GM18511 (cell line): Measurements from ENCODE around the gene NKAIN2.
"Not testable (repeated sequence)": the region's sequence is repeated elsewhere in the genome, so short reads cannot be mapped to it uniquely, and the experiment has no call there.

ENCODE experiments used
- ATAC-seq: cut with Tn5 transposase; IDR thresholded peaks from one replicate; pipeline ENCODE4 v1.9.1; 2021; ENCODE audit warnings: mild to moderate bottlenecking, moderate library complexity; ENCODE audit not compliant: unreplicated experiment

The NKAIN2 gene

DNA sequence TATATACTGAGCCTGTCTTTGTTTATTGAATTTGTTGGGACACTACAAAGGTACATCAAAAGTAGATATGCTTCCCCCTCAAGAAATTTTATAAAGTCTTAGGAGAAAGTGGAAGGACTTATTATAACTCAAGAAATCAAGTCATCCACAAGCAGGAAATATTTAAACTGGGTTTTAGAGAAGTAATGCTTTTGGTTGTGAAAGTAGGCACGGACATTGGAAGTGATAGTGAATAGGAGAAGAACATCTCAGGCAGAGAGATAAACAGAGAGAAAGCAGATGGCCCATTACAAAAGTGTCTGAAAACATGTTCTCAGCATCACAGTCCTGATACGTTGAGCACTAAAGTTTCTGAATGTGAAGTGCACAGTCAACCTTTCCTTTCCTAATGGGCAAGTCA lies 742.9 kb downstream of the NKAIN2 start:
- no peak for ATAC-seq

DNA sequence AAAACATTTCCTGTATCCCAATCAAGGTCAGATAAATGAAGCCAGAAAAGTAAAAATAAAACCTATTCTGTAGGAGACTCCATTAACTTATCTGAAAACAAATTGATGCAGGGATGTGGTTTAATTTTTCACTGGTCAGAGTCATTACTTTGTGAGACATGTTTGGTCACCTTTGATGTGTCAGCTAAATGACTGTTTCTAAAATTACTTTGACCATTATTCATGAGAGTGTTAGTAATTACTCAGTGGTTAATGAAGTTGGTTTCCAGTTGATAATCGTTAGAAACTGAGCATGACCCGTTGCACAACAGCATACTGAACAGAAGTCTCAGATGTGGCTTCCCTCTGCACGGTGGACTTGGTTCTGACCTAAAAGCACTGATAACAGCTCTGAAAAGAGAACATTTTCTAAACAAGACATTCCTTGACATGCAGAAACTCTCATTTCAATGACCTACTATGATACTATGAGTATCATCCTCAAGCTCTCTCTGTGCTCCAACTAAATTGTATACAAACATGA lies 748.1 kb downstream of the NKAIN2 start:
- ATAC-seq: no peak

DNA sequence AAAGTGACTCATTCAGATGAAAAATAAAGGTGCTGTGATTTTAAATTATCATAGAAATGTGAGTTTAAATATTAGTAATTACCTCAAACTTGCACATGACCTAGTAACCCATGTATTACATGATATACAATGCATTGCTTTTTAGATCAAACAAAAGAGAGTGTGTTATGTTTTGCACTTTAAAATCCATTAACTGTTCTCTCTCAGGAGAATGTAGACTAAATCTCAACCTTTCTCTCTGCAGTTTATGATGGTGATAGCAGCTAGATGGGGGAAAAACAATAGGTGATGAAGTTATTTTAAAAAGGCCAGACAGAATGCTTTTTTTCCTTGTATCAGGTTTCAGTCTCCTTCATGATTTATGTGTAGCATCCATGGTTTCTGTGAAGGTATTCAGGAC lies 754.2 kb downstream of the NKAIN2 start:
- ATAC-seq: no peak

- ATAC-seq: not testable (repeated sequence)
Measured at GRCh38 chr6:124560078-124560477, 756.4 kb downstream of the NKAIN2 start.

- no peak for ATAC-seq
Measured at GRCh38 chr6:124560873-124561567, 757.4 kb downstream of the NKAIN2 start.

DNA sequence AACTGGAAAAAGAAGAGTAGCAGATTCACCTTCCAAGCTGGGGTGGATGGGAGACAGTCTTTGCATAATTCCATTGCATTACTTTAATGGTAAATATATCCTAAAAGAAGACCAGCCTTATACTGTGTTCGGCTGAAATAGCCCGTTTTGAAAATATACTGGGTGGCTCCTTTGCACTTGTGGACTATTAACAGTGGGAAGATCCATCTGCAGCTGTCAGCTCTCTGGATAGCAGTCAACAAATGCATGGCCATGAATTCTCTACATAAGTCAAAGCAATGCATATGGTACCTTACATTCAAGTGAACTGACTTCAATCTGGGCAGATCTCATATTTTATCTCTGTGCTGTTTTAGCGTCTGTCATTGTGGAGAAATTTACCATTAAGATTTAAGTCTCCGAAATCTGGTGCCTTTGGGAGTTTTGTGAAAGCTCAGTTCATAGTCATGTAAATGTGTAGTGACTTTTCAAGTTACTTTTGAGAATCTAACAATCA lies 758.0 kb downstream of the NKAIN2 start:
- no peak for ATAC-seq

DNA sequence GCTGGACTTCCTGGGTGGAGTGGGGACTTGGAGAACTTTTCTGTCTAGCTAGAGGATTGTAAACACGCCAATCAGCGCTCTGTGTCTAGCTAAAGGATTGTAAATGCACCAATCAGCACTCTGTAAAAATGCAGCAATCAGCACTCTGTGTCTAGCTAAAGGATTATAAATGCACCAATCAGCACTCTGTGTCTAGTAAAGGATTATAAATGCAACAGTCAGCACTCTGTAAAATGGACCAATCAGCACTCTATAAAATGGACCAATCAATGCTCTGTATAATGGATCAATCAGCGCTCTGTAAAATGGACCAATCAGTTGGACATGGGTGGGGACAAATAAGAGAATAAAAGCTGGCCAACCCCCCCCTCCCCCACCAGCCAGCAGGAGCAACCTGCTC lies 760.5 kb downstream of the NKAIN2 start:
- not testable (repeated sequence) for ATAC-seq

- ATAC-seq: no peak
Measured at GRCh38 chr6:124567401-124567800, 763.7 kb downstream of the NKAIN2 start.

- ATAC-seq: no peak
Measured at GRCh38 chr6:124573953-124574352, 770.3 kb downstream of the NKAIN2 start.

GRCh38 chr6:124577734-124578281 lies 774.1 kb downstream of the NKAIN2 start:
- no peak for ATAC-seq

DNA sequence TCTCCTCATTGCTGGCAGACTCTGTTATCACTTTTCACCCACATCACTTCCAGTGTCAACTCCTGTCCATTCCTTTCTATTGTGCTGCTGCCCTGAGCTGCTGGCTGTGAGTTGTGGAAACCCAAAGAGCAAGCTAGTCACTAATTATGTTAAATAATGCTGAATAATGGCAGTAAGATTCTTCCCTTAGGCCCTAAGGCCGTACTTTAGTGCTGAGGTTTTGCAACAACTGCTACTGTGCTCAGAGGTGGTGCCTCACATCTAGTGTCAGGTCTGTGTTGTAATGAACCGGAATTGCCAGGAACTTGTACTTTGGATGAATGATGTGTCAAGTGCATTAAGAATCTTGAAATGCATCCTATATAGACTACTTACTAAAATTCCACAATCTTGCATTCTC lies 786.3 kb downstream of the NKAIN2 start:
- no peak for ATAC-seq

- no peak for ATAC-seq
Measured at GRCh38 chr6:124599656-124600055, 796.0 kb downstream of the NKAIN2 start.

DNA sequence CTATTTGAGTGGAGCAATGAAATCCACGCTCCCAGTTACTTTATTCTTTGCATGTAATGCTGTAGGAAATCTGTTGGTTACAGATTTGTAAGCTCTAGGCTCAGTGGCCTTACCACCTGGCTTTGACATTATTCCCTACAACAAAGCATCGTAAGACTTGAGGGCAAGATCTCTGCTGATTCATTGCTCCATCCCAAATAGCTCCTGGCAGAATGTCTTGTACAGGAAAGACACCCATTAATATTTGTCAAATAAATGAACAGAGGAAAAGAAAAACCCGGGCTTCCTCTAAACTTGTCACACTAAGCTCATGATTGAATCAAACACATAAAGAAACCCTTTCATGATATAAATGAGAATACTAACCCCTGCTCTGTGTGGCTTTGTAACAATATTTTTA lies 801.1 kb downstream of the NKAIN2 start:
- no peak for ATAC-seq

DNA sequence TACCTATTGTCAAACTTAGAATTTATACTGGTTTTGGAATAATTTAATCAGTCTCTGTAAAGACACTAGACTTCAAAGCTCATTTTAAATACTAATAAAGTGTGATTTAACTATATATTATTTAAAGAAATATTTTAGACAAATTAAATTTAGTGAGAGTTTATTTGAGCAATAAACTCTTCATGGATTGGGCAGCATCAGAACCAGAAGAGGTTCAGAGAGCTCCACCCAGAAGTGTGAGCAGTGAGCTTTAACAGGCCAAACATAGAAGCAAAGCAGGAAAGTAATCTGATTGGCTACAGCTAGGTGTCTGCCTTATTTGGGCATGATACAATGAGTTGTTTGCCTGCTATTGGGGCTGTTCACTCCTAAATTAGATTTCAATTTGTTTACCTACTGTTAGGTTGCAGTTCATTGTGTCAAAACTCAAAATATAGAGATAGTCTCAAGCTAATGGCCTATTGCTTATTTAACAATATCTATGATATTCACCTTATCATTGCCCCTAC lies 803.5 kb downstream of the NKAIN2 start:
- ATAC-seq: no peak

DNA sequence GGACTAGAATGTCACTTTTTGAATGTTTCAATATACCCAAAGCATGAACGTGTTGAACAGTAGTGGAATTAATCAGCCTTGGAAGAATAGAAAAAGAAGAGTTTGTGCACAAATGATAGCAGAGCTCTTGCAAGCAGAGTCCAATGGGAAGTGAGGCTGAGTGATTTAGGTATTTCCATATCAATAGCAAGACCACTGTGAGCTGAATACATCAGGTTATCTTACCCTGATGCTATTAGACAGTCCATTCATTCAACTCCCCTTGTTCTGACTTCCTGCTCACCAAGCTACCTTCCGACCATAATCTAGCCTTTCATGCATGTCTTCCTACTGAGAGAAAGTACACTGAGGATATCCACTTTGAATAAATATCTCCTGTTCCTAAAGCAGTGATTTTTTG lies 809.4 kb downstream of the NKAIN2 start:
- no peak for ATAC-seq

DNA sequence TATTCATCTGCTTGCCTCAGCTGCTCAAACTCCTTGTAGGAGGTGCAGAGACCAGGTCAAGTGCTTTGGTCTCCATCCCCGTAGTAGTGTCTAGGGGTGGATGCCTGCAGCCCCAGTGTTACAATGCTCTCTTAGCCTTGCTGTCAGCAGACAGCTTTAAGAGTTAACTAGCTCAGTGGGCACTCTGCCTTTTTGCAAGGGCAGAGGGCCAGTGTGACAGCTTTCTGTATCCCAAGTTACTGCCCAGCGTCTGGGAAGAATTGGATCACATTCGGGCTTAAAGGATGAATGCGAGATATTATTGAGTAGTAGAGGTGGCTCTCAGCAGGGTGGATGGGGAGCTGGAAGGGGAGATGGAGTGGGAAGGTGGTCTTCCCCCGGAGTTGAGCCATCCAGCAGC lies 818.7 kb downstream of the NKAIN2 start:
- ATAC-seq: no peak

GRCh38 chr6:124633655-124634054 lies 830.0 kb downstream of the NKAIN2 start:
- no peak for ATAC-seq

DNA sequence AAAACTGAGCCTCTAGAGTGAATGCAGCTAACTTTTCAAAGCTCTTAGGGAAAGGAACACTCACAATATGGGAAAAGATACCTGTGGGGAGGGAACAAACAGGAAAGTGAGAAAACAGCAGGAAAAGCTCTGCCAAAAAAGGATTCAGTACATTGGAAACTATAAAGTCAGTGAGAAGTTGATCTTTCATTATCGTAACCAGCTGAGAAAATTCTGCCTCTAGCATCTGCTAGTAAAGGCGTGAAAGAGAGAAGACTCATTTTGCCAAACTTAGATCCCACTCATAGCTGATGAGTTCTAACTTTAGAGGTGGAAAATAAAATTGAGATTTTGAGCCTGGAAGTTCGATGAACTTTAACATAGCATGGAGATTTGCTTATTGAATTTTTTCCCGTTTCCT lies 836.8 kb downstream of the NKAIN2 start:
- ATAC-seq: no peak

DNA sequence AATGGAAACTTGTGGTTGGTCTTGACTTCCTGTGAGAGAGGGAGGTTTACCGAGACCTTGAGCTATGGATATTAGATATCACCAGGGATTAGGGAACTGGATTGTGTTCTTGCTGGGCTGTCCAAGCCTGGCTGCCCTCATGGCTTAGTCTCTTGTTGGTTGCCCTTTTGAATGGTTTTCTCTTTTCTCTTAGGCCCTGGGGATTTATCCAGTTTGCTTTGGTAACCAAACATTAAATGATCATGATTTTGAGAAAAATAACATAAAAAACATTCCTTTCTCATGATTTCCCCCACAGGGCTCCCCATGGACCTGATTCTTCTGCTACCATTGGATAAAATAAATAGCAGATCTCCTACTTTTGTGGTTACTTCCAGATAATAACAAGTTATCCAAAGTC lies 852.2 kb downstream of the NKAIN2 start:
- no peak for ATAC-seq

DNA sequence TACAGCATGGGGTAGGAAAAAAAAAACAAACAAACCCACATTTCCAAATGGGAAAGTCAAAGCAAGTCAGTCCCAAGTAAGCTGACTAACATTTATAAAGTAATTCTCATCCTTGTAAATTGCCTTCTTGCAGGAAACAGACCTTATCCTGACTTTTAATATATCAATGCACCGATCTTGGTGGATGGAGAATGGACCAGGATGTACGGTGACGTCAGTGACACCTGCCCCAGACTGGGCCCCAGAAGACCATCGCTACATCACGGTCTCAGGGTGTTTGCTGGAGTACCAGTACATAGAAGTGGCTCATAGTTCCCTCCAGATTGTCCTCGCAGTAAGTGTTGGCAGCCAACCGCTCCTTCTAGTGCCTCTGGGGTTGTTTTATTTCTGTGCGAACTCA lies 854.4 kb downstream of the NKAIN2 start:
- no peak for ATAC-seq

- no peak for ATAC-seq
Measured at GRCh38 chr6:124659427-124659826, 855.8 kb downstream of the NKAIN2 start.

DNA sequence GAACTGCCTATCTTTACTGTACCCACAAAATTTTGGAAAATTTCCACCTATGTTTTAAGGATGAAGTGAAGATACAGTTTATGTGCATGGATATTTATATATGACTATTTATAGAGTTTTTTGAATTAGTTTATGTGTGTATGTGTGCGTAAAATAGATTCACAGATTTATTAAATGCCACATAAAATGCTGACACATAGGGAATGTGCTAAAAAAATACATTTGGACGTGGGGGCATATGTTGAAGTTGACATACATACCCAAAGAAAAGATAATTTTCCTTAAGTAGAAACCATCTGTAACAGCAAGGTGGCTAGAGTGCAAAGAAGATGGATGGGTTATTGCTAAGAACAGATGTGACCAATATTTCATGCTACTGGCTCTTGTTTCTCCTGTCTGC lies 856.5 kb downstream of the NKAIN2 start:
- no peak for ATAC-seq
